ENCODE measurements around the gene PCNT.
"Not testable (repeated sequence)": the region's sequence is repeated elsewhere in the genome, so short reads cannot be mapped to it uniquely, and the experiment has no call there.

Gene PCNT

DNA sequence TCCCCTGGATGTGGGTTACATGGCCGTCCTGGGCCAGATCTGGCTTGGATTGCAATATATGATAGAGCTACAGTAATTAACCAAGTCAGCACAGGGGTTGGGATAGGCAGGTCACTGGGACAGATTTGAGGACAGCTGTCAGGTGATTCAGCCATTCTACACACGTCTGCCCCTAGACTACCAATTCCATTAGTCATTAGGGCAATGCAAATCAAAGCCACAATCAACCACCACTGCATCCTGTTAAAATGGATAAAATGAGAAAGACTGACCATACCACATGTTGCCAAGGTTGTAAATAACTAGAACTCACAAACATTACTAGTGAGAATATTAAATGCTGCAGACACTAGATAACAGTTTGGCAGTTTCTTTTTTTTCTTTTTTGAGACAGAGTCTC lies 16.3 kb upstream of the PCNT start:
- H2AFZ ChIP-seq (ENCODE audit: low read length, unreplicated experiment), result no peak overlapping the region
- peaks cover 7% of the 10 kb centered on the region for H3K4me1 ChIP-seq (ENCODE audit: control insufficient read depth, insufficient read depth, low read length, unreplicated experiment)
- no peaks in the 10 kb centered on the region for H3K27me3 ChIP-seq (ENCODE audit: insufficient read depth, low read length)
- H3K27ac ChIP-seq (ENCODE audit: low read depth, low read length), result no peak overlapping the region
- no peaks in the 10 kb centered on the region for H3K79me2 ChIP-seq (ENCODE audit: control insufficient read depth, insufficient read depth, low read length, unreplicated experiment)
- no peak overlapping the region for H3K4me3 ChIP-seq (ENCODE audit: low read depth, low read length)
- peaks cover 10% of the 10 kb centered on the region; the same call in 1 of the 2 replicates for H3K36me3 ChIP-seq (ENCODE audit: insufficient read depth, low read length)

DNA sequence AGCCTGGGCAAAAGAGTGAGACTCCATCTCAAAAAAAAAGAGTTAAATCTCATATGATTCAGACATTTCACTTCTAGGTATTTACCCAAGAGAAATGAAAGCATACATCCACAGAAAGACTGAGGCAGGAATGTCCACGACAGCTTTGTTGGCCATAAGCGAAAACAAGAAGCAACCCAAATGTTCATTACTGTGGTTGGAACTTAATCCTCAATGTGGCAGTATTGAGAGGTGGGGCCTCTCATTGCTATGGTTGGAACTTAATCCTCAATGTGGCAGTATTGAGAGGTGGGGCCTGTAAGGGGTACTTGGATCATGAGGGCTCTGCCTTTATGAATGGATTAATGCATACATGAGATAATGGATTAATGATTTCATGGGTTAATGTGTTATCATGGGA lies 15.5 kb upstream of the PCNT start:
- no peak overlapping the region for H2AFZ ChIP-seq (ENCODE audit: low read length, unreplicated experiment)
- peaks cover 7% of the 10 kb centered on the region for H3K4me1 ChIP-seq (ENCODE audit: control insufficient read depth, insufficient read depth, low read length, unreplicated experiment)
- H3K36me3 ChIP-seq (ENCODE audit: insufficient read depth, low read length), result peaks cover 16% of the 10 kb centered on the region; the same call in 1 of the 2 replicates
- H3K4me3 ChIP-seq (ENCODE audit: low read depth, low read length), result no peak overlapping the region
- H3K79me2 ChIP-seq (ENCODE audit: control insufficient read depth, insufficient read depth, low read length, unreplicated experiment), result no peaks in the 10 kb centered on the region
- H3K27me3 ChIP-seq (ENCODE audit: insufficient read depth, low read length), result no peaks in the 10 kb centered on the region
- no peak overlapping the region for H3K27ac ChIP-seq (ENCODE audit: low read depth, low read length)

- H3K79me2 ChIP-seq (ENCODE audit: control insufficient read depth, insufficient read depth, low read length, unreplicated experiment); H3K27ac ChIP-seq (ENCODE audit: low read depth, low read length); H3K27me3 ChIP-seq (ENCODE audit: insufficient read depth, low read length); H3K4me3 ChIP-seq (ENCODE audit: low read depth, low read length); H3K36me3 ChIP-seq (ENCODE audit: insufficient read depth, low read length); H3K4me1 ChIP-seq (ENCODE audit: control insufficient read depth, insufficient read depth, low read length, unreplicated experiment); H2AFZ ChIP-seq (ENCODE audit: low read length, unreplicated experiment): not testable (repeated sequence)
Measured at GRCh38 chr21:46310260-46310659, 13.7 kb upstream of the PCNT start.

- no peak overlapping the region for H2AFZ ChIP-seq (ENCODE audit: low read length, unreplicated experiment)
- no peak overlapping the region for H3K4me3 ChIP-seq (ENCODE audit: low read depth, low read length)
- H3K4me1 ChIP-seq (ENCODE audit: control insufficient read depth, insufficient read depth, low read length, unreplicated experiment), result peaks cover 7% of the 10 kb centered on the region
- H3K27ac ChIP-seq (ENCODE audit: low read depth, low read length), result no peak overlapping the region
- no peaks in the 10 kb centered on the region for H3K27me3 ChIP-seq (ENCODE audit: insufficient read depth, low read length)
- H3K79me2 ChIP-seq (ENCODE audit: control insufficient read depth, insufficient read depth, low read length, unreplicated experiment), result no peaks in the 10 kb centered on the region
- peaks cover 9% of the 10 kb centered on the region; the same call in 1 of the 2 replicates for H3K36me3 ChIP-seq (ENCODE audit: insufficient read depth, low read length)
Measured at GRCh38 chr21:46311568-46311967, 12.4 kb upstream of the PCNT start.

DNA sequence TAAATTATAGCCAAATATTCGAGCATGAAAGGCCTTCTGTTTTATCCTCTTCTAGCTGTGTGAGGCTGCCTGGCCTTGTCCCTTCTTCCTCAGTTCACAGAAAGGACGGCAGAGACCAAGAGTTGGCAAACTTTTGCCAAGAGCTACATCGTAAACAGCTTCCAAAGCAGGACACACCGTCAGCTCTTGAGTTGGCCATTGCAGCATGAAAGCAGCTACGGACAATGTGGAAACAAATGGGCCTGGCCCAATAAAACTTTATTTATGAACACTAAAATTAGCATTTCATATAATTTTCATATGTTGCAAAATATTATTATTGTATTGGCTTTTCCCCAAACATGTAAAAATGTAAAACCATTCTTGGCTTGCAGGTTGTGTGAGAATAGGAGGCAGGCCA lies 11.0 kb upstream of the PCNT start:
- H3K27ac ChIP-seq (ENCODE audit: low read depth, low read length), result no peak overlapping the region
- peaks cover 9% of the 10 kb centered on the region; the same call in 1 of the 2 replicates for H3K36me3 ChIP-seq (ENCODE audit: insufficient read depth, low read length)
- H3K4me3 ChIP-seq (ENCODE audit: low read depth, low read length), result no peak overlapping the region
- H3K79me2 ChIP-seq (ENCODE audit: control insufficient read depth, insufficient read depth, low read length, unreplicated experiment), result no peaks in the 10 kb centered on the region
- no peaks in the 10 kb centered on the region for H3K27me3 ChIP-seq (ENCODE audit: insufficient read depth, low read length)
- no peak overlapping the region for H2AFZ ChIP-seq (ENCODE audit: low read length, unreplicated experiment)
- peaks cover under 1% of the 10 kb centered on the region for H3K4me1 ChIP-seq (ENCODE audit: control insufficient read depth, insufficient read depth, low read length, unreplicated experiment)

DNA sequence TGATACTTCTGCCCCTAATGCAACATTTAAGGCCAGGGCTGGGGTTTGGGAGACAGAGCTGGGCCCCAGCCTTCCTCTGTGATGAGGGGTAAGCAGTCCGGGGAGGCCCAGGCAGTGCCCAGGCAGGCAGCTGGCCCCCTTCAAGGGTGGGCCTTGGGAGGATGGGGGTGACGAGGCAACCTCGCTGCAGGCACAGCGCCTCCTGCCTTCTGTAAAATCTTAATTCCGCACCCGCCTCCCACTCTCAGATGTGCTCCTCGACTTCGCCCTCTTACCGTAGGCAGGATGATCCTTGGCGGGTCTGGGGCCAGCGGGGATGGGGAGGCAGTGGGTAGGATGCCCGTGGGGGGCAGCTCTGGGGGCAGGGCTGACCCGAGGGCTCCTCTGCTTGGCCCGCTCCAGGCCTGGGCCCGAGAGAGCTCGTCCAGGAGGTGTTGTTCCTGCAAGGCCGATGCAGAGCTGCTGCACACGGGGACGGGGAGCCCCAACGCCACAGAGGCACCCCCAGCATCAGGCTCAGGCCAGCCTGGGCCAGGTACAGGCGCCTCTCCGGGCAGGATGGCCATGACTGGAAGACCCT lies 9.4 kb upstream of the PCNT start:
- Histone ChIP-seq H2AFZ (ENCODE audit: low read length, unreplicated experiment) (no peak overlapping the region), H3K4me3 (ENCODE audit: low read depth, low read length) (no peak overlapping the region), H3K79me2 (ENCODE audit: control insufficient read depth, insufficient read depth, low read length, unreplicated experiment) (peaks cover 6% of the 10 kb centered on the region), H3K27me3 (ENCODE audit: insufficient read depth, low read length) (no peaks in the 10 kb centered on the region), H3K4me1 (ENCODE audit: control insufficient read depth, insufficient read depth, low read length, unreplicated experiment) (no peaks in the 10 kb centered on the region), H3K27ac (ENCODE audit: low read depth, low read length) (no peak overlapping the region), H3K36me3 (ENCODE audit: insufficient read depth, low read length) (peaks cover 6% of the 10 kb centered on the region; the same call in 1 of the 2 replicates)

DNA sequence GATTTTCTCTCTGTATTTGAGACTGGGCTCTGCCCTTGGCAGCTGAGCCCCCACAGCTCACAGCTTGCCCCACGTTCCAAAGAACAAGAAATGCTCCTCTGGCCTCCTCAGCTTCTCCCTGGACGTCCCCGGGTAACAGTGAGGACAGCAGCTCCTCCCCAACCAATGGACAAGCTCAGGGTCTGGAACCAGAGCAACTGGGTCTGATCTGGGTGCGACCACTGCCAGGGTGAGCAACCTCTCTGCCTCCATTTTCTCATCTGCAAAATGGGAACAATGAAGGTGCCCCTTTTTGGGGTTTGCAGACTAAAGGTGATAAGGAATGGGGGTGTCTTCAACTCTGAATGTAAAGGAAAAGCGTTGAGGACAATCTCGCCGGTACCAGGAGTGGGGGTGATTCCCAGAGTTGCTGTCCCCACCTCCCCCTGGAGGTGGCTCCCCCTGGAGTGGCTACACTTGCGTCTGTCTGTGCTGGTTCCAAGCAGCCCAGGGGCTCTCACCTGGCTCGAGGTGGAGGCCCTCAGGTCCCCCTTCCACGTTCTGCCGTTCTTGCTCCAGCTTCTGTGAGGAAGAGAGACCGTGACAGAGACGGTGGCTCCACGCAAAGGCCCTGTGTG lies 7.1 kb upstream of the PCNT start:
- peaks cover 6% of the 10 kb centered on the region; the same call in 1 of the 2 replicates for H3K36me3 ChIP-seq (ENCODE audit: insufficient read depth, low read length)
- H2AFZ ChIP-seq (ENCODE audit: low read length, unreplicated experiment), result no peak overlapping the region

DNA sequence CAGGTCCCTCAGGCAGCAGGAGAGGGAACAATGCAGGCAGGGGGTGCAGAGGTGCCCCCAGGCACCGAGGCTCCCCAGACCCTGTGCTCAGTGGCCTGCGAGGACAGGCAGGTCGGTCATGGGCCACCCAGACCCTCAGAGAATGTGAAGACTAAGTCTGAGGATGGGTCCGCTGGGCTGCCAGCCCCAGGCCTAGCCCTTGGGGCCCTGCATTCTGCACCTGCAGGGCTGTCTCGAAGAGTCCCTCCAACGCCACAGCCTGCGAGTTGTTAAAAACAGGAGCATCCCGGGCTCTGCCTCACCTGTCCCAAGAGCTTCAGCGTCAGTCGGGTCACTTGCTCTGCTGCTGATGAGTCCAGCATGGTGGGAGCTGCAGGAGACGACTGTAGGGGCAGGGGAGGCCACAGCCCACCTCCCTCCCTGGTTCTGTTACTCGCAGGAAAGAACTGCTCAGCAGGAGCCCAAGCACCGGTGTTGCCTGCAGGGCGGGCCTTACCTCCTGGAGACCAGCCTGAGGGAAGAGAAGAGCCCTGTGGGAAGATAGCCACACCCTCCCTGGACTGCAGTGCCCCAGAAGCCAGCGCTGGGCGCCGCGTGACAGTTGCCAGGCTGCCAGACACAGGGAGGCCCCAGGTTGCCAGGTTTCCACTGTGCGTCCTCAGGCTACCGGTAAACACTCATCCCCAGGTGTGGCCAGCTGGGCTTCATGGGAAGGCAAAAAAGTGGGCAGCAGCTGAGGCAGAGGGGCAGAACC lies 6.1 kb upstream of the PCNT start:
- no peaks in the 10 kb centered on the region for H3K27me3 ChIP-seq (ENCODE audit: insufficient read depth, low read length)
- H2AFZ ChIP-seq (ENCODE audit: low read length, unreplicated experiment), result no peak overlapping the region
- H3K27ac ChIP-seq (ENCODE audit: low read depth, low read length), result no peak overlapping the region
- H3K4me1 ChIP-seq (ENCODE audit: control insufficient read depth, insufficient read depth, low read length, unreplicated experiment), result peaks cover 18% of the 10 kb centered on the region
- H3K36me3 ChIP-seq (ENCODE audit: insufficient read depth, low read length), result peaks cover 4% of the 10 kb centered on the region; the same call in 1 of the 2 replicates
- no peak overlapping the region for H3K4me3 ChIP-seq (ENCODE audit: low read depth, low read length)
- peaks cover 32% of the 10 kb centered on the region for H3K79me2 ChIP-seq (ENCODE audit: control insufficient read depth, insufficient read depth, low read length, unreplicated experiment)

More for the DNA sequence above, 7.1 kb upstream of the PCNT start:
- Histone ChIP-seq H3K4me3 (ENCODE audit: low read depth, low read length) (no peak overlapping the region), H3K27me3 (ENCODE audit: insufficient read depth, low read length) (no peaks in the 10 kb centered on the region), H3K4me1 (ENCODE audit: control insufficient read depth, insufficient read depth, low read length, unreplicated experiment) (peaks cover 12% of the 10 kb centered on the region), H3K79me2 (ENCODE audit: control insufficient read depth, insufficient read depth, low read length, unreplicated experiment) (peaks cover 22% of the 10 kb centered on the region), H3K27ac (ENCODE audit: low read depth, low read length) (no peak overlapping the region)

- H3K27ac ChIP-seq (ENCODE audit: low read depth, low read length), result no peak overlapping the region
- no peak overlapping the region for H2AFZ ChIP-seq (ENCODE audit: low read length, unreplicated experiment)
- no peak overlapping the region for H3K4me3 ChIP-seq (ENCODE audit: low read depth, low read length)
- H3K79me2 ChIP-seq (ENCODE audit: control insufficient read depth, insufficient read depth, low read length, unreplicated experiment), result peaks cover 38% of the 10 kb centered on the region
- no peaks in the 10 kb centered on the region for H3K27me3 ChIP-seq (ENCODE audit: insufficient read depth, low read length)
- peaks cover under 1% of the 10 kb centered on the region; the same call in 1 of the 2 replicates for H3K36me3 ChIP-seq (ENCODE audit: insufficient read depth, low read length)
- peaks cover 18% of the 10 kb centered on the region for H3K4me1 ChIP-seq (ENCODE audit: control insufficient read depth, insufficient read depth, low read length, unreplicated experiment)
Measured at GRCh38 chr21:46318464-46318845, 5.5 kb upstream of the PCNT start.

GRCh38 chr21:46319186-46319585 lies 4.8 kb upstream of the PCNT start:
- Histone ChIP-seq H2AFZ (ENCODE audit: low read length, unreplicated experiment) (no peak overlapping the region), H3K79me2 (ENCODE audit: control insufficient read depth, insufficient read depth, low read length, unreplicated experiment) (peaks cover 40% of the 10 kb centered on the region), H3K27me3 (ENCODE audit: insufficient read depth, low read length) (no peaks in the 10 kb centered on the region), H3K4me1 (ENCODE audit: control insufficient read depth, insufficient read depth, low read length, unreplicated experiment) (peaks cover 18% of the 10 kb centered on the region), H3K27ac (ENCODE audit: low read depth, low read length) (no peak overlapping the region), H3K36me3 (ENCODE audit: insufficient read depth, low read length) (no peaks in the 10 kb centered on the region; the same call in 1 of the 2 replicates), H3K4me3 (ENCODE audit: low read depth, low read length) (no peak overlapping the region)

All from ACC112 (cell line).